SU-DHL-6 (cell line): ENCODE results near the gene PIBF1.

Experiments used
- H2AFZ ChIP-seq: fragments of 200-600 bp; sonication (generic); 2 replicates; pipeline ENCODE4 v1.6.1; 2014; ENCODE audit warnings: low read depth, mild to moderate bottlenecking, moderate library complexity, mixed read lengths, antibody characterized with exemption, low read length; ENCODE audit not compliant: severe bottlenecking
- H3F3A ChIP-seq: fragments of 200-600 bp; shearing (Covaris generic); 2 replicates; pipeline ENCODE4 v1.6.0; 2016; ENCODE audit warnings: antibody characterized with exemption, mild to moderate bottlenecking; ENCODE audit not compliant: insufficient read depth
- H3K27ac ChIP-seq: fragments of 200-600 bp; sonication (generic); 2 replicates; pipeline ENCODE4 v1.5.1; 2016; ENCODE audit warnings: low read depth, mild to moderate bottlenecking, low read length, moderate library complexity, mixed read lengths
- H3K27me3 ChIP-seq: fragments of 200-600 bp; sonication (generic), shearing (Covaris generic); 2 replicates; pipeline ENCODE4 v1.6.0; 2014; ENCODE audit warnings: mild to moderate bottlenecking, low read length
- H3K36me3 ChIP-seq: fragments of 200-600 bp; sonication (generic); 2 replicates; pipeline ENCODE4 v1.6.1; 2014; ENCODE audit warnings: mild to moderate bottlenecking, low read length, mixed read lengths
- H3K4me2 ChIP-seq: fragments of 300-600, 200-600 bp; shearing (Covaris generic), sonication (generic); 2 replicates; pipeline ENCODE4 v1.6.0; 2014; ENCODE audit warnings: low read length, low read depth, mild to moderate bottlenecking; ENCODE audit not compliant: poor library complexity, severe bottlenecking
- H3K4me3 ChIP-seq: fragments of 200-600 bp; sonication (generic); 2 replicates; pipeline ENCODE4 v1.5.1; 2014; ENCODE audit warnings: antibody characterized with exemption, low read length, mild to moderate bottlenecking, mixed read lengths; ENCODE audit not compliant: insufficient read depth, poor library complexity, severe bottlenecking
- H3K79me2 ChIP-seq: fragments of 200-600 bp; sonication (generic); 2 replicates; pipeline ENCODE4 v1.6.1; 2014; ENCODE audit warnings: mild to moderate bottlenecking, low read length, moderate library complexity; ENCODE audit not compliant: insufficient read depth
- H3K9ac ChIP-seq: fragments of 200-600 bp; sonication (generic); 2 replicates; pipeline ENCODE4 v1.7.0; 2014; ENCODE audit warnings: mild to moderate bottlenecking, low read length
- H3K9me2 ChIP-seq: fragments of 200-600 bp; sonication (generic); replicated peaks from 2 replicates; pipeline ENCODE4 v1.6.1; 2014; ENCODE audit warnings: low read length; ENCODE audit not compliant: insufficient read depth
- H3K9me3 ChIP-seq: fragments of 200-600 bp; sonication (generic); 2 replicates; pipeline ENCODE4 v1.6.1; 2014; ENCODE audit warnings: low read length, mixed read lengths; ENCODE audit not compliant: insufficient read depth
- H4K20me1 ChIP-seq: fragments of 200-600 bp; sonication (generic); 2 replicates; pipeline ENCODE4 v1.6.1; 2014; ENCODE audit warnings: low read depth, mild to moderate bottlenecking, antibody characterized with exemption, low read length, moderate library complexity, mixed read lengths
- CTCF ChIP-seq: fragments of 200-600 bp; sonication (generic); IDR thresholded peaks from one replicate; pipeline ENCODE4 v1.5.1; 2017; ENCODE audit warnings: antibody characterized with exemption, mild to moderate bottlenecking, low read length, moderate library complexity; ENCODE audit not compliant: insufficient read depth, poor library complexity, severe bottlenecking
- EZH2phosphoT487 ChIP-seq: fragments of 200-600 bp; sonication (generic), shearing (Covaris generic); conservative IDR thresholded peaks from 2 replicates; pipeline ENCODE4 v1.6.1; 2018; ENCODE audit warnings: mild to moderate bottlenecking, antibody characterized with exemption, low read length, moderate library complexity, mixed read lengths

The PIBF1 gene

GRCh38 chr13:73062468-73062867, 280.5 kb downstream of the PIBF1 start:
- no peak overlapping the region for H3K4me3 ChIP-seq
- peaks cover 4% of the 10 kb centered on the region; the same call in 1 of the 2 replicates for H3F3A ChIP-seq
- no peak overlapping the region for H3K27ac ChIP-seq
- no peaks in the 10 kb centered on the region for H3K27me3 ChIP-seq
- TF ChIP-seq CTCF (no peak), EZH2phosphoT487 (no peak)
- H3K9ac ChIP-seq = no peak overlapping the region
- no peaks in the 10 kb centered on the region for H3K9me2 ChIP-seq
- no peak overlapping the region for H2AFZ ChIP-seq
- H3K9me3 ChIP-seq = no peaks in the 10 kb centered on the region
- no peak overlapping the region for H3K4me2 ChIP-seq
- no peaks in the 10 kb centered on the region for H3K79me2 ChIP-seq
- H3K36me3 ChIP-seq = no peaks in the 10 kb centered on the region
- H4K20me1 ChIP-seq = peaks cover 4% of the 10 kb centered on the region; the same call in 1 of the 2 replicates

GRCh38 chr13:73063166-73063565, 281.2 kb downstream of the PIBF1 start:
- Histone ChIP-seq H2AFZ (no peak overlapping the region), H3K9me3 (no peaks in the 10 kb centered on the region), H3K9ac (no peak overlapping the region), H3F3A (peaks cover 4% of the 10 kb centered on the region; the same call in 1 of the 2 replicates), H3K27me3 (no peaks in the 10 kb centered on the region), H3K9me2 (no peaks in the 10 kb centered on the region), H3K27ac (no peak overlapping the region), H3K79me2 (no peaks in the 10 kb centered on the region), H3K36me3 (no peaks in the 10 kb centered on the region), H3K4me2 (no peak overlapping the region), H4K20me1 (peaks cover 4% of the 10 kb centered on the region; the same call in 1 of the 2 replicates), H3K4me3 (no peak overlapping the region)
- TF ChIP-seq CTCF (no peak), EZH2phosphoT487 (no peak)

- Histone ChIP-seq H3K9ac (no peak overlapping the region), H3K9me2 (no peaks in the 10 kb centered on the region), H3K27me3 (no peaks in the 10 kb centered on the region), H3F3A (peaks cover 4% of the 10 kb centered on the region; the same call in 1 of the 2 replicates), H3K36me3 (no peaks in the 10 kb centered on the region), H3K79me2 (no peaks in the 10 kb centered on the region), H3K4me2 (no peak overlapping the region), H2AFZ (no peak overlapping the region), H3K4me3 (no peak overlapping the region), H4K20me1 (peaks cover 4% of the 10 kb centered on the region; the same call in 1 of the 2 replicates), H3K9me3 (no peaks in the 10 kb centered on the region), H3K27ac (no peak overlapping the region)
- TF ChIP-seq CTCF (no peak), EZH2phosphoT487 (no peak)
Measured at GRCh38 chr13:73065036-73065435, 283.1 kb downstream of the PIBF1 start.
